HepG2 (cell line): ENCODE results near the gene SMC1B. TPM values are rescaled to one million over a fixed set of nuclear protein-coding genes. Genes with fewer than 3 reads are reported as not detected.

Experiments
- ATAC-seq: fragments of 200-7000 bp; cut with Tn5 transposase; 3 replicates; pipeline ENCODE4 v1.9.1; 2020; ENCODE audit warnings: mild to moderate bottlenecking, moderate library complexity
- BruUV-seq: library from RNA; stranded (reverse); fragments of 400-500 nt; replicated peaks from 2 replicates; lab custom pipeline; 2021; lab: Mats Ljungman, UMichigan
- CTCF ChIA-PET: fragments of 300-600 bp; formaldehyde crosslinking; extraction: SDS; loops from one replicate; lab custom pipeline; 2021; ENCODE audit warnings: low total read pairs, inconsistent platforms, low intra/inter-chr PET ratio; lab: Yijun Ruan, JAX
- POLR2A ChIA-PET: fragments of 350-600 bp; sonication (Branson Sonifier 250); formaldehyde crosslinking; loops from one replicate; lab custom pipeline; 2020; ENCODE audit warnings: antibody characterized with exemption, inconsistent platforms; lab: Yijun Ruan, JAX
- DNase-seq: peaks from one replicate; pipeline ENCODE4 v3.0.0-alpha.2; 2015; ENCODE audit warnings: low spot score
- FAIRE-seq: peaks from 3 replicates; lab custom pipeline; 2011; peaks lifted over from hg19 to GRCh38; lab: Jason Lieb, UNC
- H2AFZ ChIP-seq: one replicate; pipeline ENCODE4 v1.6.1; 2011; ENCODE audit warnings: low read length, inconsistent platforms
- H3K27ac ChIP-seq: fragments of 300-600 bp; 3 replicates; pipeline ENCODE4 v1.8.0; 2011; ENCODE audit warnings: mixed run types, mild to moderate bottlenecking, mixed read lengths, low read length, inconsistent platforms; ENCODE audit not compliant: insufficient read depth; ENCODE audit errors: extremely low read length
- H3K27me3 ChIP-seq, 2 experiments: fragments of 200-600 bp in 1 of 2; 2 replicates in 1 of 2; 3 replicates in 1 of 2; pipeline versions ENCODE4 v1.6.0 to v1.8.0; 2011; ENCODE audit warnings: low read length in 2 of 2, mild to moderate bottlenecking in 2 of 2, moderate library complexity in 2 of 2, inconsistent platforms in 1 of 2; ENCODE audit not compliant: insufficient read depth in 2 of 2, control insufficient read depth in 1 of 2
- H3K36me3 ChIP-seq, 2 experiments: fragments of 200-600 bp in 1 of 2; replicated peaks in 1 of 2; 2 replicates in 1 of 2; 3 replicates in 1 of 2; pipeline versions ENCODE4 v1.5.1 to v1.8.0; 2011; ENCODE audit warnings: low read length in 2 of 2, inconsistent platforms in 1 of 2; ENCODE audit not compliant: insufficient read depth in 2 of 2, control insufficient read depth in 1 of 2
- H3K4me1 ChIP-seq: 2 replicates; pipeline ENCODE4 v1.5.1; 2012; ENCODE audit warnings: low read length, inconsistent platforms; ENCODE audit not compliant: insufficient read depth
- H3K4me2 ChIP-seq: 2 replicates; pipeline ENCODE4 v1.6.0; 2011; ENCODE audit warnings: low read depth, low read length, inconsistent platforms
- H3K4me3 ChIP-seq, 3 experiments: fragments of 200-600 bp in 1 of 3; sonication (generic), shearing (Covaris generic) in 1 of 3; replicated peaks in 1 of 3; 2 replicates each; pipeline ENCODE4 v1.5.1; 2011 to 2016; ENCODE audit warnings: low read length in 3 of 3, inconsistent platforms in 2 of 3, low read depth in 2 of 3, mild to moderate bottlenecking in 2 of 3, control low read depth in 1 of 3, mixed read lengths in 1 of 3; ENCODE audit not compliant: insufficient read depth in 1 of 3
- H3K79me2 ChIP-seq: one replicate; pipeline ENCODE4 v1.6.1; 2011; ENCODE audit warnings: low read length, inconsistent platforms; ENCODE audit not compliant: insufficient read depth
- H3K9ac ChIP-seq: 2 replicates; pipeline ENCODE4 v1.6.0; 2011; ENCODE audit warnings: mild to moderate bottlenecking, low read depth, low read length, inconsistent platforms; ENCODE audit not compliant: insufficient read depth
- H3K9me3 ChIP-seq: 2 replicates; pipeline ENCODE4 v1.5.1; 2012; ENCODE audit warnings: mild to moderate bottlenecking, low read length
- H4K20me1 ChIP-seq: 2 replicates; pipeline ENCODE4 v1.6.0; 2011; ENCODE audit warnings: inconsistent platforms, mild to moderate bottlenecking, low read length, moderate library complexity; ENCODE audit not compliant: insufficient read depth
- GABPA ChIP-seq, 2 experiments: IDR thresholded peaks; 2 replicates each; pipeline ENCODE4 v1.6.1; 2011 to 2016; ENCODE audit warnings: low read depth in 2 of 2, low read length in 1 of 2, missing biosample characterization in 1 of 2, missing genetic modification characterization in 1 of 2
- HNRNPK ChIP-seq: fragments of 200-400 bp; formaldehyde crosslinking; IDR thresholded peaks from 2 replicates; pipeline ENCODE4 v1.6.1; 2018; ENCODE audit warnings: low read length, low read depth, moderate library complexity, mild to moderate bottlenecking; ENCODE audit not compliant: poor library complexity, severe bottlenecking
- MTF2 ChIP-seq: sonication (generic); formaldehyde crosslinking; IDR thresholded peaks from 2 replicates; pipeline ENCODE4 v1.5.0; 2020; ENCODE audit warnings: missing genetic modification reagents, borderline replicate concordance
- NFIB ChIP-seq: sonication (generic); formaldehyde crosslinking; IDR thresholded peaks from 2 replicates; pipeline ENCODE4 v1.9.0; 2021; ENCODE audit warnings: missing genetic modification reagents, mild to moderate bottlenecking, borderline replicate concordance
- PITX1 ChIP-seq: sonication (generic); formaldehyde crosslinking; IDR thresholded peaks from 2 replicates; pipeline ENCODE4 v1.5.1; 2020; ENCODE audit warnings: mild to moderate bottlenecking, missing genetic modification reagents
- SALL2 ChIP-seq: sonication (generic); formaldehyde crosslinking; IDR thresholded peaks from 2 replicates; pipeline ENCODE4 v1.8.1; 2023; ENCODE audit warnings: mild to moderate bottlenecking, missing genetic modification reagents, inconsistent platforms
- TP53 ChIP-seq: sonication (generic); formaldehyde crosslinking; conservative IDR thresholded peaks from 2 replicates; pipeline ENCODE4 v1.4.0; 2020; ENCODE audit warnings: missing genetic modification reagents
- ZNF263 ChIP-seq: sonication (generic); formaldehyde crosslinking; IDR thresholded peaks from 2 replicates; pipeline ENCODE4 v1.4.0; 2020; ENCODE audit warnings: missing genetic modification reagents
- ZNF556 ChIP-seq: sonication (generic); formaldehyde crosslinking; IDR thresholded peaks from 2 replicates; pipeline ENCODE4 v1.4.0; 2020; ENCODE audit warnings: mild to moderate bottlenecking, missing genetic modification reagents, borderline replicate concordance
- ZNF605 ChIP-seq: sonication (generic); formaldehyde crosslinking; IDR thresholded peaks from 2 replicates; pipeline ENCODE4 v1.8.0; 2022; ENCODE audit warnings: mild to moderate bottlenecking, missing genetic modification reagents
- ZSCAN20 ChIP-seq: sonication (generic); formaldehyde crosslinking; IDR thresholded peaks from 2 replicates; pipeline ENCODE4 v1.4.0; 2020; ENCODE audit warnings: missing genetic modification reagents, mild to moderate bottlenecking, borderline replicate concordance
- WGBS: methylation state at CpG from one replicate; pipeline ENCODE4 v1.1.6; 2017; ENCODE audit warnings: low lambda C conversion rate; 5-methylcytosine and 5-hydroxymethylcytosine counted together
- in situ Hi-C: cut with HindIII; loops from 2 replicates; pipeline ENCODE4 v1.10.0; 2017; ENCODE audit warnings: low pct_unique_long_range_greater_than_20kb; ENCODE audit not compliant: extremely low pct_ligation_motif_present
- intact Hi-C: fragments of 100-400 bp; cut with micrococcal nuclease; formaldehyde crosslinking; loops from one replicate; pipeline ENCODE4 v1.10.0; 2022; ENCODE audit not compliant: unreplicated experiment
- polyA plus RNA-seq, 8 experiments: library from polyadenylated mRNA; depleted of rRNA in 3 of 8; stranded (reverse) in 7 of 8; unstranded in 1 of 8; fragments of >200 nt; fragmentation: Illumina TruSeq in 4 of 8; extraction: Trizol in 4 of 8; gene quantifications; 2 replicates each; pipeline versions ENCODE4 v1.2.1 to v1.2.3, GENCODE V29; 2011 to 2016; ENCODE audit warnings: low read depth in 4 of 8, missing spikeins in 1 of 8, mixed read lengths in 1 of 8; ENCODE audit not compliant: insufficient read depth in 1 of 8
- total RNA-seq, 5 experiments: library from RNA; depleted of rRNA; stranded (reverse); fragments of >200 nt; fragmentation: Illumina TruSeq; extraction: Trizol; gene quantifications; 2 replicates each; pipeline ENCODE4 v1.2.3, GENCODE V29; 2016; ENCODE audit warnings: low read depth in 1 of 5
- TF ChIP-seq, protein P1 (sequence below): sonication (generic); formaldehyde crosslinking; IDR thresholded peaks from 2 replicates; pipeline ENCODE4 v1.4.0; 2020; ENCODE audit warnings: missing genetic modification reagents
- TF ChIP-seq, protein P2 (sequence below): sonication (generic); formaldehyde crosslinking; IDR thresholded peaks from 2 replicates; pipeline ENCODE4 v1.5.0; 2020; ENCODE audit warnings: missing genetic modification reagents

The SMC1B gene
- total and polyA plus RNA-seq, 2 of the 13 experiments (the other 11 are each of a cell fraction or from before 2014, with no cell fraction given), result not detected

DNA sequence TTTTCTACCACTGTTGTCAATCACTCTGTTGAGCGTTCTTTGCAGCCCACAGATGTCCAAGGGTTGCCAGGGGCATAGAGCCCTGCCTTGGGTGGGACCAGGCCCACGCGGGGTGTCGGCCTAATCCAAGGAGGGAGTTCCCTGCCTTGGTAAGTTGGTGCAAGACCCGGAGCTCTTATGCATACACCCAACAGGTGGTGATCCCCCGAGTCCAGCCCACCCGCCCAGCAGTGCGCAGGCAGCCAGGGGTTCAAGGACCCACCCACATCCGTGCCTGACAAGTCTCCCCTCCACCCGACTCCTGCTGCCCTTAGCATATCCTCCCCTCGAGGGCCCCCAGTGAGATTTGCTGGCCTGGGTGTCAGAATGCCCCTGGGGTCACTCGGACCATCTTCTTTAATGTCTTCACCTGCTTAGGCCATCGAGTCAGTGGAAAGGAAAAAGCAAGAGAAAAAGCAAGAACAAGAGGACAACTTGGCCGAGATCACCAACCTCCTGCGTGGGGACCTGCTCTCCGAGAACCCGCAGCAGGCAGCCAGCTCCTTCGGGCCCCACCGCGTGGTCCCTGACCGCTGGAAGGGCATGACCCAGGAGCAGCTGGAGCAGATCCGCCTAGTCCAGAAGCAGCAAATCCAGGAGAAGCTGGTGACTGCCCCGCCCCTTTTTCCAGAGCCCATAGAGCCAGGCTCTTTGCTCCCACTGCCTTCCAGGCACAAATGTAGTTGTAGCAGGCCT lies 12.3 kb upstream of the SMC1B start:
- Histone ChIP-seq H3K27me3 (peaks cover 6 to 27% of the 10 kb centered on the region in 2 experiments; a peak in 3 of 5 replicates), H3K9me3 (no peaks in the 10 kb centered on the region), H3K4me3 (no peak overlapping the region), H3K36me3 (no peaks in the 10 kb centered on the region), H3K27ac (no peak overlapping the region), H3K9ac (no peak overlapping the region), H4K20me1 (no peaks in the 10 kb centered on the region), H2AFZ (no peak overlapping the region), H3K4me1 (no peaks in the 10 kb centered on the region), H3K4me2 (no peak overlapping the region), H3K79me2 (no peaks in the 10 kb centered on the region)
- TF ChIP-seq SALL2, result no peak
- TF ChIP-seq, protein P1, sequence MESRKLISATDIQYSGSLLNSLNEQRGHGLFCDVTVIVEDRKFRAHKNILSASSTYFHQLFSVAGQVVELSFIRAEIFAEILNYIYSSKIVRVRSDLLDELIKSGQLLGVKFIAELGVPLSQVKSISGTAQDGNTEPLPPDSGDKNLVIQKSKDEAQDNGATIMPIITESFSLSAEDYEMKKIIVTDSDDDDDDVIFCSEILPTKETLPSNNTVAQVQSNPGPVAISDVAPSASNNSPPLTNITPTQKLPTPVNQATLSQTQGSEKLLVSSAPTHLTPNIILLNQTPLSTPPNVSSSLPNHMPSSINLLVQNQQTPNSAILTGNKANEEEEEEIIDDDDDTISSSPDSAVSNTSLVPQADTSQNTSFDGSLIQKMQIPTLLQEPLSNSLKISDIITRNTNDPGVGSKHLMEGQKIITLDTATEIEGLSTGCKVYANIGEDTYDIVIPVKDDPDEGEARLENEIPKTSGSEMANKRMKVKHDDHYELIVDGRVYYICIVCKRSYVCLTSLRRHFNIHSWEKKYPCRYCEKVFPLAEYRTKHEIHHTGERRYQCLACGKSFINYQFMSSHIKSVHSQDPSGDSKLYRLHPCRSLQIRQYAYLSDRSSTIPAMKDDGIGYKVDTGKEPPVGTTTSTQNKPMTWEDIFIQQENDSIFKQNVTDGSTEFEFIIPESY, result peak; percentile 45; the same call in 1 of the 2 replicates
- ChIA-PET CTCF (no interaction called here), POLR2A (no interaction called here)
- intact Hi-C loops, result no loop called here
- in situ Hi-C loops, result loop anchor here (5.0 kb wide), 1 partner anchor 48 kb away; no protein-coding TSS in a partner anchor
- DNase-seq (no peak), ATAC-seq (no peak), FAIRE-seq (no peak)
- no TSS peak for BruUV-seq
- 72% methylated on average over 20 of the region's 23 CpGs for WGBS

GRCh38 chr22:45425101-45425500 lies 11.7 kb upstream of the SMC1B start:
- Histone ChIP-seq H3K36me3 (no peaks in the 10 kb centered on the region), H3K4me2 (no peak overlapping the region), H3K9ac (no peak overlapping the region), H3K4me1 (no peaks in the 10 kb centered on the region), H3K9me3 (no peaks in the 10 kb centered on the region), H3K4me3 (no peak overlapping the region), H4K20me1 (no peaks in the 10 kb centered on the region), H3K27me3 (peaks cover 3 to 22% of the 10 kb centered on the region in 2 experiments; a peak in 3 of 5 replicates), H3K79me2 (no peaks in the 10 kb centered on the region), H3K27ac (no peak overlapping the region), H2AFZ (no peak overlapping the region)
- ChIA-PET CTCF (no interaction called here), POLR2A (no interaction called here)
- intact Hi-C loops (no loop called here), in situ Hi-C loops (loop anchor here (5.0 kb wide), 1 partner anchor 48 kb away; no protein-coding TSS in a partner anchor)
- no TSS peak for BruUV-seq
- FAIRE-seq, result no peak
- ATAC-seq, result no peak; the same call in 2 of the 3 replicates
- no peak for DNase-seq
- 56% methylated on average over 4 of the region's 5 CpGs for WGBS
- no peak for TF ChIP-seq GABPA (IDR thresholded peaks at IDR 0.05; ENCODE audit: low read depth, low read length)
- no peak for TF ChIP-seq GABPA (CRISPR knock-in tag; IDR thresholded peaks at IDR 0.05; ENCODE audit: low read depth)
- TF ChIP-seq MTF2, result no peak
- no peak for TF ChIP-seq TP53 (CRISPR knock-in tag)
- TF ChIP-seq, protein P2, sequence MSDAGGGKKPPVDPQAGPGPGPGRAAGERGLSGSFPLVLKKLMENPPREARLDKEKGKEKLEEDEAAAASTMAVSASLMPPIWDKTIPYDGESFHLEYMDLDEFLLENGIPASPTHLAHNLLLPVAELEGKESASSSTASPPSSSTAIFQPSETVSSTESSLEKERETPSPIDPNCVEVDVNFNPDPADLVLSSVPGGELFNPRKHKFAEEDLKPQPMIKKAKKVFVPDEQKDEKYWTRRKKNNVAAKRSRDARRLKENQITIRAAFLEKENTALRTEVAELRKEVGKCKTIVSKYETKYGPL, result no peak
- TF ChIP-seq NFIB (CRISPR knock-in tag), result no peak
- TF ChIP-seq PITX1, result no peak
- no peak for TF ChIP-seq ZNF263 (CRISPR knock-in tag)
- no peak for TF ChIP-seq HNRNPK
- TF ChIP-seq ZSCAN20, result no peak
- no peak for TF ChIP-seq ZNF605 (CRISPR knock-in tag)
- TF ChIP-seq ZNF556 (CRISPR knock-in tag), result no peak
